ENCODE data around the gene CT47A7. TPM values are rescaled to one million over a fixed set of nuclear protein-coding genes. Genes with fewer than 3 reads are reported as not detected.

Gene CT47A7
- total RNA-seq (2022; extraction: Qiagen RNA extraction) = not detected in 5 replicates

GRCh38 chrX:120956500-120956899 lies at the start of gene CT47A7:
Gene CT47A7, minus strand, starts transcription at chrX:120956600. Its CDS starts 255 bp downstream, at chrX:120956345.

DNA sequence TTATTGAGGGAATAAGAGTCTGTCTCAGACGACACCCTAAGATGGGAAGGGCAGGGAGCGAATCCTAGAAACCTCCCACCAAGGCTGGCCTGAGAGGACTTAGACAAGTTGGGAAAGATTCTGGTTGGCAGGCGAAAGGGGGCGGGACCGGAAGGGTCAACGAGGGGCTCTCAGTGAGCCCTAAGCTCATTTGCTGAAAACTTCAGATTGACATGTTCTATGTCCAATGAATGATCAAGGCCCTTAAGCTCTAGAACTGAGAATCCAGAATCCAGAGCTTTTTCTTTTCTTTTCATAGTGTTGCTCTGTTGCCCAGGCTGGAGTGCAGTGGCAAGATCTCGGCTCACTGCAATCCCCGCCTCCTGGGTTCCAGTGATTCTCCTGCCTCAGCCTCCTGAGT lies 29.3 kb upstream of the CT47A7 start, which contains the start of gene CT47A1:
TSS of gene CT47A1 (minus strand) at position 101 of the 400 bp plus-strand sequence. CDS start 231 bp downstream, outside the sequence.

Other genes with a start within 250 kb of the CT47A7 start
- gene CT47B1, start 80.7 kb downstream of the CT47A7 start, total RNA-seq (2022; extraction: Qiagen RNA extraction) = 0.07 TPM in 1 of 5 replicates, not detected in the others
- not detected in 5 replicates for gene CT47A11, start 19.4 kb downstream of the CT47A7 start, total RNA-seq (2022; extraction: Qiagen RNA extraction)
- not detected in 5 replicates for gene CT47A10, start 14.6 kb downstream of the CT47A7 start, total RNA-seq (2022; extraction: Qiagen RNA extraction)
- not detected in 5 replicates for gene CT47A9, start 9.7 kb downstream of the CT47A7 start, total RNA-seq (2022; extraction: Qiagen RNA extraction)
- not detected in 5 replicates for gene CT47A8, start 4.9 kb downstream of the CT47A7 start, total RNA-seq (2022; extraction: Qiagen RNA extraction)
- not detected in 5 replicates for gene CT47A6, start 4.9 kb upstream of the CT47A7 start, total RNA-seq (2022; extraction: Qiagen RNA extraction)
- gene CT47A5, start 9.7 kb upstream of the CT47A7 start, total RNA-seq (2022; extraction: Qiagen RNA extraction) = not detected in 5 replicates
- not detected in 5 replicates for gene CT47A4, start 14.6 kb upstream of the CT47A7 start, total RNA-seq (2022; extraction: Qiagen RNA extraction)
- not detected in 5 replicates for gene CT47A3, start 19.5 kb upstream of the CT47A7 start, total RNA-seq (2022; extraction: Qiagen RNA extraction)
- gene CT47A2, start 24.3 kb upstream of the CT47A7 start, total RNA-seq (2022; extraction: Qiagen RNA extraction) = not detected in 5 replicates
- not detected in 5 replicates for gene CT47A1, start 29.2 kb upstream of the CT47A7 start, total RNA-seq (2022; extraction: Qiagen RNA extraction)
- gene GLUD2, start 91.0 kb upstream of the CT47A7 start, total RNA-seq (2022; extraction: Qiagen RNA extraction) = 2.6 to 3.1 TPM (median 2.9 TPM) in 5 replicates

All from A549 treated with CORT108297 at 1 μM for 4 hours (cell line).